Right lobe of liver (tissue), 6 donors: ENCODE data around the gene TROAP. TPM values are rescaled to one million over a fixed set of nuclear protein-coding genes. Genes with fewer than 3 reads are reported as not detected.
A peak's percentile ranks its signal among the peaks of the same experiment; 100 is the strongest.

Source experiments
- ATAC-seq, 4 donors: fragments of 200-7000 bp; cut with Tn5 transposase; one replicate each; pipeline ENCODE4 v1.9.1; 2020; ENCODE audit warnings: mild to moderate bottlenecking in 4 of 4, moderate library complexity in 4 of 4
- DNase-seq, 3 donors: peaks; one replicate each; pipeline ENCODE4 v3.0.0-alpha.2; 2020
- H3K27ac ChIP-seq, 3 donors: fragments of 200-600 bp; one replicate each; pipeline ENCODE4 v1.8.0; 2022
- H3K27me3 ChIP-seq, 2 donors: fragments of 200-600 bp; one replicate each; pipeline ENCODE4 v1.8.0; 2022
- H3K36me3 ChIP-seq, 4 donors: fragments of 200-600 bp; sonication (generic) in 1 of 4; one replicate each; pipeline versions ENCODE4 v1.5.1 to v1.8.0; 2017 to 2022; ENCODE audit warnings: control low read depth in 1 of 4
- H3K4me1 ChIP-seq, 4 donors: fragments of 200-600 bp; sonication (generic) in 1 of 4; one replicate each; pipeline versions ENCODE4 v1.5.1 to v1.8.0; 2017 to 2022; ENCODE audit warnings: control low read depth in 1 of 4
- H3K4me3 ChIP-seq, 3 donors: fragments of 200-600 bp; one replicate each; pipeline ENCODE4 v1.8.0; 2022
- H3K9me3 ChIP-seq, 4 donors: fragments of 200-600 bp; sonication (generic) in 1 of 4; one replicate each; pipeline versions ENCODE4 v1.5.1 to v1.8.0; 2017 to 2022; ENCODE audit warnings: control low read depth in 1 of 4
- CTCF ChIP-seq, 4 donors: fragments of 200-600 bp in 3 of 4; fragments of 450-650 bp in 1 of 4; IDR thresholded peaks; one replicate each; pipeline versions ENCODE4 v1.5.1 to v1.8.0; 2016 to 2022; ENCODE audit warnings: antibody characterized with exemption in 4 of 4, mild to moderate bottlenecking in 2 of 4
- POLR2A ChIP-seq: fragments of 450-650 bp; IDR thresholded peaks from one replicate; pipeline ENCODE4 v1.6.1; 2017; ENCODE audit warnings: antibody characterized with exemption, mild to moderate bottlenecking
- WGBS: methylation state at CpG from one replicate; pipeline ENCODE4 v1.1.6; 2018; ENCODE audit warnings: low coverage, low lambda C conversion rate; ENCODE audit not compliant: insufficient coverage; ENCODE audit errors: missing lambda C conversion rate; 5-methylcytosine and 5-hydroxymethylcytosine counted together
- intact Hi-C, 2 donors: fragments of 100-400 bp; cut with DNase I; formaldehyde crosslinking; loops; one replicate each; pipeline versions ENCODE4 v1.11.2 to v1.14.1; 2022
- total RNA-seq, 6 experiments: library from RNA; depleted of rRNA in 2 of 6; stranded (reverse); fragments of >200 nt in 2 of 6; fragmentation: NEBNext Ultra II Directional in 3 of 6; extraction: Animal tissue kit (Norgen Biotek cat#: 25700) in 3 of 6; gene quantifications; one replicate each; pipeline versions ENCODE4 v1.1.0 to v1.2.4, GENCODE V29; 2016 to 2023
- donor health status: DM: no; HTN: yes; CAD: no.
- donor health status: DM: no; HTN: no; CAD: no.
- donor health status: DM: no; HTN: no; CAD: no.
- donor health status: DM: no; HTN: yes; CAD: no.
- donor health status: DM: no; HTN: yes; CAD: no.

The TROAP gene
- total RNA-seq, 6 experiments from 2014 or later = 0.24 to 2.6 (median 0.93) TPM

GRCh38 chr12:49294804-49295081 lies 28.3 kb upstream of the TROAP start:
- no peak for ATAC-seq
- Histone ChIP-seq H3K9me3 (no peaks in the 10 kb centered on the region), H3K27me3 (peaks cover 14 to 25% of the 10 kb centered on the region in 2 donors), H3K4me1 (no peaks in the 10 kb centered on the region), H3K27ac (no peak overlapping the region), H3K4me3 (no peak overlapping the region), H3K36me3 (no peaks in the 10 kb centered on the region)
- intact Hi-C loops = no loop called here
- WGBS = no CpG with 5 or more reads among the region's 5 CpGs
- TF ChIP-seq POLR2A = no peak
- no peak for TF ChIP-seq CTCF (IDR thresholded peaks at IDR 0.05)
- DNase-seq = no peak

- no peak within 1 kb of the TSS for H3K27ac ChIP-seq
- WGBS = 4% methylated on average over 19 of the region's 82 CpGs
- no peaks in the 10 kb centered on the region for H3K4me1 ChIP-seq
- no peak for TF ChIP-seq CTCF (IDR thresholded peaks at IDR 0.05)
- TF ChIP-seq POLR2A = no peak
- no peaks in the 10 kb centered on the region for H3K36me3 ChIP-seq
- ATAC-seq (no peak), DNase-seq (no peak)
- no peaks in the 10 kb centered on the region for H3K9me3 ChIP-seq
- H3K4me3 ChIP-seq = no peak within 1 kb of the TSS
- peaks cover 14 to 25% of the 10 kb centered on the region in 2 donors for H3K27me3 ChIP-seq
- intact Hi-C loops = no loop called here
These were observed 27.7 kb upstream of the TROAP start, which contains the start of gene PRPH for GRCh38 chr12:49295082-49295936. TSS of gene PRPH (plus strand) at chr12:49295147. CDS start at chr12:49295201, 54 bp downstream.

- H3K27ac ChIP-seq = no peak overlapping the region
- H3K36me3 ChIP-seq = no peaks in the 10 kb centered on the region
- peaks cover 14 to 25% of the 10 kb centered on the region in 2 donors for H3K27me3 ChIP-seq
- no peaks in the 10 kb centered on the region for H3K9me3 ChIP-seq
- H3K4me3 ChIP-seq = no peak overlapping the region
- ATAC-seq (peak; percentile 49 to 72 (median 66)), DNase-seq (peak in 1 of 3 donors; percentile 55)
- peak; percentile 50 to 75 (median 62) for TF ChIP-seq CTCF (IDR thresholded peaks at IDR 0.05)
- no peak for TF ChIP-seq POLR2A
- WGBS = 31% methylated on average over 12 of the region's 54 CpGs
- intact Hi-C loops = no loop called here
- no peaks in the 10 kb centered on the region for H3K4me1 ChIP-seq
These were observed 26.8 kb upstream of the TROAP start for GRCh38 chr12:49296034-49296835.

- intact Hi-C loops = no loop called here
- no peak for TF ChIP-seq POLR2A
- TF ChIP-seq CTCF (IDR thresholded peaks at IDR 0.05) = no peak
- Histone ChIP-seq H3K4me1 (no peaks in the 10 kb centered on the region), H3K36me3 (no peaks in the 10 kb centered on the region), H3K4me3 (no peak overlapping the region), H3K27ac (no peak overlapping the region), H3K9me3 (no peaks in the 10 kb centered on the region), H3K27me3 (peaks cover 14 to 25% of the 10 kb centered on the region in 2 donors)
- DNase-seq (no peak), ATAC-seq (peak in 3 of 4 donors; percentile 17 to 58 (median 37))
- 4% methylated on average over 14 of the region's 77 CpGs for WGBS
These were observed 26.0 kb upstream of the TROAP start for GRCh38 chr12:49296836-49297694.
